ENCODE results near the gene ZCCHC14. TPM values are rescaled to one million over a fixed set of nuclear protein-coding genes. Genes with fewer than 3 reads are reported as not detected.
A peak's percentile ranks its signal among the peaks of the same experiment; 100 is the strongest.

The ZCCHC14 gene
- total and polyA plus RNA-seq, 2 of the 8 experiments (the other 6 are each of a cell fraction or from before 2014, with no cell fraction given), result 8.2 to 28.2 TPM

DNA sequence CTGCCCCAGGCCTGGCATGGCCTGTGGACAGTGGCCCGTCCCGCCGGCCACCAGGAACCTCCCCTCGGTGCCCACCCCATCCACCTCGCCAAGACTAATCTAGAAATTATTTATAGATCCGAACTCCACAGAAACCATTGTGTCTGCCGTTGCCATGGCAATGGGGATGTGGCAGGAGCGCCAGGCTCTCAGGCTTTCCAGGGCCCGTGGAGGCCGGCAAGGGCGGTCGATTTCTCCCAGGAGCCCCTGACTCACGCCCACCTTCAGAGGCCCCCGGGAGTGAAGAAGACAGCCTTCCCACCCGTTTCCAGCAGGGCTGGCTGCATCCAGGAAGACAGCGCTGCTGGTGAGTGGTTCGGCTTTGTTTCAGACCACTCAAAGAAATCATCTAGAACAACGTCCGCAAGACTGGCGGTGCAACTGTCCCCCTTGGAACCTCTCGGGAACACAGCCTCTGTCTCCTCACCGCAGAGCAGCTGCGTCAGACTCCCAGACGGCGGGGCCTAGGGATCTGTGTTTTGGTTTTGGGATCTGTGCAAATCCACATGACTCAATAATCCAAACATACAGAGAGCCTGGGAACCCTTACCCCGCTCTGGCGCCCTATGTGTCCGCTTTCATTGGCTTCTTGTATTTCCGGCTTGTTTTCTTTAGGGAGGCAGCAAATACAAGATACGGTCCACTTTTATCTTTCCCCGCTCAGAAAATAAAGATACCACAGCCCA is 48.5 kb upstream of the ZCCHC14 start:
- peak overlapping the region; percentile 32; the same call in 1 of the 2 replicates for H3K18ac ChIP-seq (ENCODE audit: extremely low read depth, low read length)
- no peaks in the 10 kb centered on the region for H3K79me2 ChIP-seq (ENCODE audit: control insufficient read depth in 1 of 2, insufficient read depth in 2 of 2, low read length in 2 of 2)
- H3K79me1 ChIP-seq (ENCODE audit: low read depth, low read length), result no peaks in the 10 kb centered on the region
- H2BK15ac ChIP-seq (ENCODE audit: low read length), result no peak overlapping the region
- no peak for DNase-seq (ENCODE audit: low read depth in 1 of 2, low spot score in 2 of 2)
- 0 out of 2 replicates have a peak overlapping the region, but pooled peaks have one; percentile 18 for H2BK20ac ChIP-seq (ENCODE audit: low read length)
- H3K56ac ChIP-seq (replicated peaks; ENCODE audit: insufficient read length, low read depth, low read length), result no peak overlapping the region
- H3K14ac ChIP-seq (ENCODE audit: insufficient read length), result no peak overlapping the region
- H4K8ac ChIP-seq (ENCODE audit: extremely low read depth, insufficient read depth, low read length), result no peak overlapping the region
- WGBS, 2 experiments (ENCODE audit: extremely low coverage in 1 of 2, insufficient coverage in 1 of 2, insufficient read length in 1 of 2, insufficient replicate concordance in 2 of 2, low coverage in 1 of 2, low lambda C conversion rate in 2 of 2, missing lambda C conversion rate in 1 of 2), result 86% methylated on average over 31 of the region's 31 CpGs; no CpG with 5 or more reads in 1 of the 2 experiments
- FAIRE-seq, result no peak
- no peak overlapping the region for H2AFZ ChIP-seq (ENCODE audit: low read length)
- no peak overlapping the region for H4K5ac ChIP-seq (ENCODE audit: insufficient read length, low read depth, low read length)
- no peak overlapping the region for H3K4me2 ChIP-seq (ENCODE audit: insufficient read depth in 1 of 2, low read depth in 2 of 2, low read length in 2 of 2)
- TF ChIP-seq, protein P1, sequence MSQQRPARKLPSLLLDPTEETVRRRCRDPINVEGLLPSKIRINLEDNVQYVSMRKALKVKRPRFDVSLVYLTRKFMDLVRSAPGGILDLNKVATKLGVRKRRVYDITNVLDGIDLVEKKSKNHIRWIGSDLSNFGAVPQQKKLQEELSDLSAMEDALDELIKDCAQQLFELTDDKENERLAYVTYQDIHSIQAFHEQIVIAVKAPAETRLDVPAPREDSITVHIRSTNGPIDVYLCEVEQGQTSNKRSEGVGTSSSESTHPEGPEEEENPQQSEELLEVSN (IDR thresholded peaks at IDR 0.05), result no peak
- TF ChIP-seq TCF12 (IDR thresholded peaks at IDR 0.05; ENCODE audit: low read depth, low read length), result no peak
- no peak for TF ChIP-seq FOSL1 (IDR thresholded peaks at IDR 0.05; ENCODE audit: insufficient read depth, low read depth, low read length)
- no peak for TF ChIP-seq RXRA (IDR thresholded peaks at IDR 0.05; ENCODE audit: insufficient read depth, low read depth, low read length)
- TF ChIP-seq RFX5 (IDR thresholded peaks at IDR 0.05; ENCODE audit: borderline replicate concordance, low read depth, low read length), result no peak
- no peak for TF ChIP-seq BCL11A (IDR thresholded peaks at IDR 0.05; ENCODE audit: low read depth in 2 of 2, low read length in 2 of 2)
- no peak for TF ChIP-seq EZH2 (IDR thresholded peaks at IDR 0.05; ENCODE audit: low read depth, low read length, severe bottlenecking)
- TF ChIP-seq GTF2F1 (IDR thresholded peaks at IDR 0.05; ENCODE audit: borderline replicate concordance, low read depth, low read length), result no peak
- TF ChIP-seq SP2 (IDR thresholded peaks at IDR 0.05; ENCODE audit: low read length), result no peak
- H3K4ac ChIP-seq (replicated peaks; ENCODE audit: insufficient read length, low read depth, low read length), result no peak overlapping the region
- CTCF ChIA-PET (ENCODE audit: partially characterized antibody), result interaction anchor here (0.6 to 2.5 kb wide), 5 partner anchors 30 to 183 kb away, joined by 3 to 14 read pairs (median 3); no protein-coding TSS in a partner anchor
- H3K27me3 ChIP-seq (replicated peaks in 1 of 4; ENCODE audit: control insufficient read depth in 3 of 4, extremely low read depth in 1 of 4, insufficient read depth in 3 of 4, low read length in 3 of 4), result no peaks in the 10 kb centered on the region
- H4K91ac ChIP-seq (replicated peaks; ENCODE audit: insufficient read length, low read length), result no peak overlapping the region
- H2BK12ac ChIP-seq (ENCODE audit: low read depth, low read length), result no peak overlapping the region
- H2BK5ac ChIP-seq (ENCODE audit: low read depth, low read length), result no peak overlapping the region
- H3K36me3 ChIP-seq (ENCODE audit: control insufficient read depth in 2 of 4, insufficient read depth in 4 of 4, low read length in 3 of 4), result no peaks in the 10 kb centered on the region
- no peaks in the 10 kb centered on the region for H3K23me2 ChIP-seq (ENCODE audit: low read depth, low read length)
- no peak overlapping the region for H3K23ac ChIP-seq (ENCODE audit: insufficient read length)
- H2AK5ac ChIP-seq (ENCODE audit: low read depth, low read length), result no peak overlapping the region
- H3K9ac ChIP-seq (replicated peaks in 1 of 4; ENCODE audit: extremely low read depth in 1 of 4, low read depth in 3 of 4, low read length in 3 of 4), result no peak overlapping the region
- peaks cover 5 to 7% of the 10 kb centered on the region in 2 experiments; a peak in 1 of 4 replicates for H3K9me3 ChIP-seq (ENCODE audit: insufficient read depth in 2 of 2, low read depth in 1 of 2, low read length in 1 of 2)
- H3K27ac ChIP-seq (ENCODE audit: low read depth, low read length), result no peak overlapping the region
- H3K4me1 ChIP-seq (replicated peaks in 1 of 4; ENCODE audit: control insufficient read depth in 3 of 4, insufficient read depth in 4 of 4, low read length in 3 of 4), result peaks cover 0 to 8% (median 3%) of the 10 kb centered on the region in 4 experiments; a peak in 2 of 7 replicates
- H3K4me3 ChIP-seq (ENCODE audit: extremely low read depth in 1 of 4, insufficient read depth in 2 of 4, low read depth in 3 of 4, low read length in 4 of 4), result no peak overlapping the region
- H2BK120ac ChIP-seq (replicated peaks; ENCODE audit: low read depth, low read length), result no peak overlapping the region
- POLR2A ChIA-PET (ENCODE audit: partially characterized antibody), result no interaction called here
- H4K20me1 ChIP-seq (replicated peaks in 1 of 2; ENCODE audit: control insufficient read depth in 1 of 2, insufficient read depth in 2 of 2, low read length in 2 of 2), result peaks cover 0 to 2% of the 10 kb centered on the region in 2 experiments
